Body of pancreas (tissue), 4 donors: ENCODE measurements around the gene HTRA3.

Experiments
- POLR2A ChIP-seq, 3 donors: fragments of 450-650 bp; IDR thresholded peaks; one replicate each; pipeline ENCODE4 v1.6.1; 2016; ENCODE audit warnings: antibody characterized with exemption in 3 of 3, mild to moderate bottlenecking in 2 of 3
- TF ChIP-seq, protein P1 (sequence below), 7 experiments: fragments of 450-650 bp in 4 of 7; fragments of 200-600 bp in 3 of 7; sonication (generic) in 3 of 7; IDR thresholded peaks; one replicate each; pipeline ENCODE4 v1.5.1; 2016 to 2019; ENCODE audit warnings: antibody characterized with exemption in 7 of 7

DNA sequence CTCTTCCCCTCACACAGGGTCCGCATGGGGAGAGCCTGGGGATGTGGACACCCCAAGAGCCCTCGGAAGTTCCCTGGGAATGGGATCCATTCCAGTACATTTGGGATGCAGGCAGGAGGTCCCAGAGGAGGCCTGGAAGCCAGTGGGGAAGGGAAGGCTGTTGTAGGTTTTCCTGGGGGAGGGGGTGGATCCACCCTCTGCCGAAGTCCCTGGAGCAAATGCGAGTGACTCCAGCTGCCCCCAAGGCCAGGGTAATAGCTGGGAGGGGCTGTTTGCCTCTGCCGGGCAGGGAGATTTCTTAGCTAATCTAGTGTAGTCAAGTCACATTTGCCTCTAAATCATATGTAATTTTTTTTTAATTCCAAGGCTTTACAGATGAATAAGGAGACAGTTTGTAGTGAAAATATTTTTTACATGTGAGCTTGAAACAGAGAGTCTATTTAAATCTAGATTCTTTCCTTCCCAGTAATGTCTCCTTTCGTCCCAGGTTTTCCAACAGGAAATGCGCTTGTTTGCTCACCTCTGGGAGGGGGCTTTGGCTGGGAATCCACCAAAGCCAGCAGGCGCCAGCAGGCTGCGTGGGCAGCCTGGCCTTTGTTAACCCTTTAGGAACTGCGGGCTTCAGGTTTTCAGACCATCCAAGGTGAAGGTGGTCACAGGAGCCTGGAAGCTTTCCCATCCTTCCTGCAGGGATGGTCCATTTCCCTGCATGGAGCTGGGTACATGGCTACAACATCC is 43.7 kb upstream of the HTRA3 start:
- TF ChIP-seq, protein P1, sequence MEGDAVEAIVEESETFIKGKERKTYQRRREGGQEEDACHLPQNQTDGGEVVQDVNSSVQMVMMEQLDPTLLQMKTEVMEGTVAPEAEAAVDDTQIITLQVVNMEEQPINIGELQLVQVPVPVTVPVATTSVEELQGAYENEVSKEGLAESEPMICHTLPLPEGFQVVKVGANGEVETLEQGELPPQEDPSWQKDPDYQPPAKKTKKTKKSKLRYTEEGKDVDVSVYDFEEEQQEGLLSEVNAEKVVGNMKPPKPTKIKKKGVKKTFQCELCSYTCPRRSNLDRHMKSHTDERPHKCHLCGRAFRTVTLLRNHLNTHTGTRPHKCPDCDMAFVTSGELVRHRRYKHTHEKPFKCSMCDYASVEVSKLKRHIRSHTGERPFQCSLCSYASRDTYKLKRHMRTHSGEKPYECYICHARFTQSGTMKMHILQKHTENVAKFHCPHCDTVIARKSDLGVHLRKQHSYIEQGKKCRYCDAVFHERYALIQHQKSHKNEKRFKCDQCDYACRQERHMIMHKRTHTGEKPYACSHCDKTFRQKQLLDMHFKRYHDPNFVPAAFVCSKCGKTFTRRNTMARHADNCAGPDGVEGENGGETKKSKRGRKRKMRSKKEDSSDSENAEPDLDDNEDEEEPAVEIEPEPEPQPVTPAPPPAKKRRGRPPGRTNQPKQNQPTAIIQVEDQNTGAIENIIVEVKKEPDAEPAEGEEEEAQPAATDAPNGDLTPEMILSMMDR (IDR thresholded peaks at IDR 0.05) = no peak
- TF ChIP-seq POLR2A (IDR thresholded peaks at IDR 0.05) = no peak
